ENCODE measurements around the gene ARMCX2. TPM values are rescaled to one million over a fixed set of nuclear protein-coding genes. Genes with fewer than 3 reads are reported as not detected.

ARMCX2 gene
- total RNA-seq, 4 donors from 2014 or later, result 3.3 to 5.9 (median 5.5) TPM

DNA sequence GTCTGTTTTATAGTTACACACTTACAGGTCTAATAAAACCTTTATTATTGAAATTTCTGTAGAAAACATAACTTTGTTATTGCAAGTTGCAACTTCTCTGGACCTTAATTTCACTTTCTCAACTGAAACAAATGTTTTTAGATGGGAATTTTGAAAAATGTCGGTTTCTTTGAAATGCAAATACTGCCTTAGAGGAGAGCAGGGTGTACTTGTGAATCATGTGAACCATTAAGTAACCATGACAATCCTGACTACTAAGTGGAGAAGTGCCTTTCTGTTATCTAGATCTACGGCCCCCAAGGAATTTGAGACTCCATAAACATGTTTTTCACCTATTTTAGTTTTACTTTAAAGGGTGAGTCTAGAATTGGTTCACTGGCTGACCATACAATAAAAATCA lies 8.5 kb upstream of the ARMCX2 start:
- TF ChIP-seq, protein P1, sequence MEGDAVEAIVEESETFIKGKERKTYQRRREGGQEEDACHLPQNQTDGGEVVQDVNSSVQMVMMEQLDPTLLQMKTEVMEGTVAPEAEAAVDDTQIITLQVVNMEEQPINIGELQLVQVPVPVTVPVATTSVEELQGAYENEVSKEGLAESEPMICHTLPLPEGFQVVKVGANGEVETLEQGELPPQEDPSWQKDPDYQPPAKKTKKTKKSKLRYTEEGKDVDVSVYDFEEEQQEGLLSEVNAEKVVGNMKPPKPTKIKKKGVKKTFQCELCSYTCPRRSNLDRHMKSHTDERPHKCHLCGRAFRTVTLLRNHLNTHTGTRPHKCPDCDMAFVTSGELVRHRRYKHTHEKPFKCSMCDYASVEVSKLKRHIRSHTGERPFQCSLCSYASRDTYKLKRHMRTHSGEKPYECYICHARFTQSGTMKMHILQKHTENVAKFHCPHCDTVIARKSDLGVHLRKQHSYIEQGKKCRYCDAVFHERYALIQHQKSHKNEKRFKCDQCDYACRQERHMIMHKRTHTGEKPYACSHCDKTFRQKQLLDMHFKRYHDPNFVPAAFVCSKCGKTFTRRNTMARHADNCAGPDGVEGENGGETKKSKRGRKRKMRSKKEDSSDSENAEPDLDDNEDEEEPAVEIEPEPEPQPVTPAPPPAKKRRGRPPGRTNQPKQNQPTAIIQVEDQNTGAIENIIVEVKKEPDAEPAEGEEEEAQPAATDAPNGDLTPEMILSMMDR (IDR thresholded peaks at IDR 0.05 in 4 of 5, conservative IDR thresholded peaks at IDR 0.05 in 1 of 5), result no peak
- no peaks in the 10 kb centered on the region for H3K36me3 ChIP-seq
- H3K27me3 ChIP-seq, result peaks cover 0 to 3% (median 0%) of the 10 kb centered on the region in 3 donors
- H3K4me3 ChIP-seq, result no peak overlapping the region
- DNase-seq, result no peak
- H3K9me3 ChIP-seq, result no peaks in the 10 kb centered on the region
- no peaks in the 10 kb centered on the region for H3K4me1 ChIP-seq
- no peak for ATAC-seq
- H3K27ac ChIP-seq, result no peak overlapping the region
- intact Hi-C loops (cut with DNase I; ENCODE audit: low total_unique reads) (no loop called here), in situ Hi-C loops (cut with MboI; ENCODE audit: low sequenced_read_pairs in 4 of 4) (no loop called here)

DNA sequence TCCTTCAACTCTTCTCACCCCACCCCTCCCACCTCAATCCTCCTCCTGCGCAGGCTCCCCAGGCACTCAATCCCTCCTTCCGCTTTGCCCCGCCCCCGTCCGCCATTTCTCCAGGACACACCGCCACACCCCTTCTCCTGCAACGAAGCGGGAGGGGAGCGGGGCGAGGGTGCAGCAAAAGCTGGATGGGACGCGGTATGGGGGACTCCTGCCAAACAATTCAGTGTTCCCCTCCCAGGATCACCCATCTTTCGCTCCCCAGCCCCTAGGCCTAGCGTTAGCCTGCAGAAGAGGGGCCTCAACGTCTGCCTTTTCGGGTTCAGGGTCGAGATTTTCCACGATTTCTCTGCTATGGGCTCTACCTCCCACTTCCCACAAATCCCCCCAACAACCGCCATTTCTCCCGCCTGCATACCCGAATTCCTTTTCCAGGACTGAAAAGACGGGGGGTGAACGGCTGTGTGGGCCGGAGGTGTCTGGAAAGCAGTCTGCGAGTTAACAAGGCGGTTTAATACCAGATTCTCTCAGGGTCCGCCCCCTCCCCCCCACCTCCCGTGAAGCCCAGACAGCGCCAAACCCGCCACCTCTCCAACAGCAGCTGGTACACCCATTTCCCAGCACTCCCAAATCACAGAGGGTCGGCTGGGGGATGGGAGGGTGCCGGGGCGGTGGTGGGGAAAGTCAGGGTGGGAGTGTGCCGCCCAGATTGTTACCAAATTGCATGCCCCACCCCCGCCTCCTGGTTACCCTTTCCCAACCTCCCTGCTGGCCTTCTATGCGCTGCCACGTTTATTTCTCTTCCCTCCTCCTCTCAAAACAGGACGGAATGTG lies 774 bp downstream of the ARMCX2 start:
- no peaks in the 10 kb centered on the region for H3K36me3 ChIP-seq
- TF ChIP-seq, protein P1 (IDR thresholded peaks at IDR 0.05 in 4 of 5, conservative IDR thresholded peaks at IDR 0.05 in 1 of 5), result no peak
- TF ChIP-seq POLR2A (IDR thresholded peaks at IDR 0.05), result no peak
- peak overlapping the region; percentile 56 to 68 (median 63) for H3K4me3 ChIP-seq
- DNase-seq, result peak; percentile 27 to 45
- no peaks in the 10 kb centered on the region for H3K4me1 ChIP-seq
- no peaks in the 10 kb centered on the region for H3K27me3 ChIP-seq
- peak in 1 of 2 donors; percentile 66 for ATAC-seq
- intact Hi-C loops (cut with DNase I; ENCODE audit: low total_unique reads), result no loop called here
- in situ Hi-C loops (cut with MboI; ENCODE audit: low sequenced_read_pairs in 4 of 4), result no loop called here
- peak overlapping the region; percentile 32 to 62 (median 54) for H3K27ac ChIP-seq
- no peaks in the 10 kb centered on the region for H3K9me3 ChIP-seq

DNA sequence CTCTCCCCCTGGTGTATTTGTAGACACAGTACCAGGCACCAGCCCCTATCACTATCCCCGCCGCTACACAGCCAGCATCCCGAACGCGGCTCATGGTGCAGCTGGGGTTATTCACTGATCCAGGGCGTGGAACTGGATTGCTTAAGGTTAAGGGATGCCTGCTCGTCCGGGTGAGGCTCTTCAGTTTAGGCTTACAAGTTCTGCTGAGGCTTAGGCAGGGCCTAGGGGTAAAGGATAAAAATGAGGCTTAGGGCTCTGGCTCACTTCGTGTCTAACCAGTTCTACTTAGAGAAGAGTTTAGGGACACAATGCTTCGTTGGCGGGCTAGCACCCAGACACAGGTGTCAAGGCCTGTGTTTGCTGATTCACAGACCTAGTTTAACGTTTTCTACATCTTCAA lies 2.2 kb downstream of the ARMCX2 start:
- DNase-seq (no peak), ATAC-seq (no peak)
- Histone ChIP-seq H3K27me3 (no peaks in the 10 kb centered on the region), H3K4me1 (no peaks in the 10 kb centered on the region), H3K36me3 (no peaks in the 10 kb centered on the region), H3K27ac (no peak overlapping the region), H3K9me3 (no peaks in the 10 kb centered on the region), H3K4me3 (no peak overlapping the region)
- TF ChIP-seq, protein P1 (IDR thresholded peaks at IDR 0.05 in 4 of 5, conservative IDR thresholded peaks at IDR 0.05 in 1 of 5), result no peak
- no peak for TF ChIP-seq POLR2A (IDR thresholded peaks at IDR 0.05)
- intact Hi-C loops (cut with DNase I; ENCODE audit: low total_unique reads), result no loop called here
- in situ Hi-C loops (cut with MboI; ENCODE audit: low sequenced_read_pairs in 4 of 4), result no loop called here

DNA sequence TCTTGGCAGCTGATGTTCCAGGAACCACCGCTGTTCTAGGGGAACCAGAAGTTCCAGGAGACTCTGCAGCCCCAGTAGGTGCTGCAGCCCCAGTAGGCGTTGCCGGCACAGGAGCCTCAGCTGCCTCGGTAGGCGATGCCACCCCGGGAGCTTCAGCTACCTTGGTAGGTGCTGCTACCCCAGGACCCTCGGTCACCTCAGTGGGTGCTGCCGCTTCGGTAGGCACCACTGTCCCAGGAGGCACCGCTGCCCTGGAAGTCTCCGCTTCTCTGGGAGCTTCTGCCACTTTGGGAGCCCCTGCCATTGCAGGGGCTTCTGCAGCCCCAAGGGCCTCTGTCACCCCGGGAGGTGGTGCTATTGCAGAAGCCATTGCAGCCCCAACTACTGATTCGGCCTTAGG lies 2.8 kb downstream of the ARMCX2 start:
- in situ Hi-C loops (cut with MboI; ENCODE audit: low sequenced_read_pairs in 4 of 4), result no loop called here
- intact Hi-C loops (cut with DNase I; ENCODE audit: low total_unique reads), result no loop called here
- Histone ChIP-seq H3K9me3 (no peaks in the 10 kb centered on the region), H3K36me3 (no peaks in the 10 kb centered on the region), H3K4me1 (no peaks in the 10 kb centered on the region), H3K27ac (no peak overlapping the region), H3K4me3 (no peak overlapping the region), H3K27me3 (no peaks in the 10 kb centered on the region)
- ATAC-seq (no peak), DNase-seq (no peak)
- TF ChIP-seq POLR2A (IDR thresholded peaks at IDR 0.05), result no peak
- TF ChIP-seq, protein P1 (IDR thresholded peaks at IDR 0.05 in 4 of 5, conservative IDR thresholded peaks at IDR 0.05 in 1 of 5), result no peak

Data from gastrocnemius medialis (tissue), 4 donors.